Measurements from ENCODE around the gene GASK1B.

DNA sequence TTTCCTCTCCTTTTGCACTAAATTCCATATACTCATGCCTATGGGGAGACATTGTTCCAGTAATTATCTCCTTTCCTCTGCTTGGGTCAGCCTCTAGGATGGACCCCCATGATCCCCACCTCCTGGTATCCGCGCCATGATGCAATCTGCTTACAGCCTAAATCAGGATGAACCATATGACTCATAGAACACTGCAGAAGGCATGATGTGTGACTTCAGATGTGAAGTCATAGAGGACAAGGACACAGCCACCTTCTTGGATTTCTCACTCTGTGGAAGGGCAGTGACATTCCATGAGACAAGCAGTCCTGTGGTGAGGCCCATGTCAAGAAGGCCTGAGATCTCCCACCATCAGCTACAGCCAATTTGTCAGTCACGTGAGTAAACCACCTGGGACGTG lies 28.5 kb upstream of the GASK1B start:
- TF ChIP-seq, protein P1, sequence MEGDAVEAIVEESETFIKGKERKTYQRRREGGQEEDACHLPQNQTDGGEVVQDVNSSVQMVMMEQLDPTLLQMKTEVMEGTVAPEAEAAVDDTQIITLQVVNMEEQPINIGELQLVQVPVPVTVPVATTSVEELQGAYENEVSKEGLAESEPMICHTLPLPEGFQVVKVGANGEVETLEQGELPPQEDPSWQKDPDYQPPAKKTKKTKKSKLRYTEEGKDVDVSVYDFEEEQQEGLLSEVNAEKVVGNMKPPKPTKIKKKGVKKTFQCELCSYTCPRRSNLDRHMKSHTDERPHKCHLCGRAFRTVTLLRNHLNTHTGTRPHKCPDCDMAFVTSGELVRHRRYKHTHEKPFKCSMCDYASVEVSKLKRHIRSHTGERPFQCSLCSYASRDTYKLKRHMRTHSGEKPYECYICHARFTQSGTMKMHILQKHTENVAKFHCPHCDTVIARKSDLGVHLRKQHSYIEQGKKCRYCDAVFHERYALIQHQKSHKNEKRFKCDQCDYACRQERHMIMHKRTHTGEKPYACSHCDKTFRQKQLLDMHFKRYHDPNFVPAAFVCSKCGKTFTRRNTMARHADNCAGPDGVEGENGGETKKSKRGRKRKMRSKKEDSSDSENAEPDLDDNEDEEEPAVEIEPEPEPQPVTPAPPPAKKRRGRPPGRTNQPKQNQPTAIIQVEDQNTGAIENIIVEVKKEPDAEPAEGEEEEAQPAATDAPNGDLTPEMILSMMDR (conservative IDR thresholded peaks at IDR 0.05; ENCODE audit: low read depth, low read length): no peak
- TF ChIP-seq EZH2 (IDR thresholded peaks at IDR 0.05; ENCODE audit: borderline replicate concordance, low read depth, low read length, poor library complexity, severe bottlenecking): no peak

Measured in A673 (cell line).